Activated CD4-positive, alpha-beta T cell treated with anti-CD3 and anti-CD28 coated beads for 48 hours (primary cell): ENCODE measurements around the gene SIK1.
"Not testable (repeated sequence)": the region's sequence is repeated elsewhere in the genome, so short reads cannot be mapped to it uniquely, and the experiment has no call there.

Experiments
- DNase-seq: peaks from one replicate; pipeline ENCODE4 v3.0.0-alpha.2; 2020

The SIK1 gene

DNA sequence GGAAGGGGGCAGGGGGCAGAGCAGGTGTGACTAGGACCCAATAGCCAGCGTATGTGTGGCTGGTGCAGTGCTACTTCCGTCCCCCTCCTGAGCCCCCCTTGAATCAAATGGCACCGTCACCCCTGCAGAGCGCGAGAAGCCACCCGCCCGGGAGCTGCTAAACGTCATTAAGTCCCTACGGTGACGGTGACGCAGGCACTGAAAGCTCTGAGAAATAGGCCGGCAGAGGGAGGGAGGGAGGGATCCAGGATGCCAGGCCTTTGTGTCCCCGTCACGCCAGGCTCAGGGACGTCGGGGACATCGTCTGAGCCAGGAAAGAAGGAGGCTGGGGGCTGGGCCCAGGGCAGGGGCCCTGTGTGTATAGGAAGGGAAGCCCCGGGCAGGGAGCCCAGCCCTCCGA lies 43.6 kb downstream of the SIK1 start:
- not testable (repeated sequence) for DNase-seq

DNA sequence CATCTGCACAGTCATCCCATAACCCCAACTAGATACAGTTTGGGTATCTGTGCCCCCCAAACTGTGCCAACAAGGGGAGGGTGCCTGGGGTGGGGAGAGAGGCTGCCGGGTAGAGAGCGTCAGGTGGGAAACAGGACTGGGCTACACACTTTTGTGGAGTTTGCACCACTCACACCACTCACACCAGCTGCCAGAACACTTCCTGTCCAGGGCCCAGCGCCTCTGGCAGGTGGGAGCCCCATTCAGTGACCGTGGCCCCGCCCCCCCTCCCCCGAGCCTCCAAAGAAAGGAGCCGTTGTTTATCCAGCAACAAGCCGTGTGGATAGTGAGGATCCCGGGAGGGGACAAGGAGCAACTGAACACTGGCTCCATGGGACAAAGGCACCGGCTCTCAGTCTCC lies 44.0 kb downstream of the SIK1 start:
- not testable (repeated sequence) for DNase-seq

DNA sequence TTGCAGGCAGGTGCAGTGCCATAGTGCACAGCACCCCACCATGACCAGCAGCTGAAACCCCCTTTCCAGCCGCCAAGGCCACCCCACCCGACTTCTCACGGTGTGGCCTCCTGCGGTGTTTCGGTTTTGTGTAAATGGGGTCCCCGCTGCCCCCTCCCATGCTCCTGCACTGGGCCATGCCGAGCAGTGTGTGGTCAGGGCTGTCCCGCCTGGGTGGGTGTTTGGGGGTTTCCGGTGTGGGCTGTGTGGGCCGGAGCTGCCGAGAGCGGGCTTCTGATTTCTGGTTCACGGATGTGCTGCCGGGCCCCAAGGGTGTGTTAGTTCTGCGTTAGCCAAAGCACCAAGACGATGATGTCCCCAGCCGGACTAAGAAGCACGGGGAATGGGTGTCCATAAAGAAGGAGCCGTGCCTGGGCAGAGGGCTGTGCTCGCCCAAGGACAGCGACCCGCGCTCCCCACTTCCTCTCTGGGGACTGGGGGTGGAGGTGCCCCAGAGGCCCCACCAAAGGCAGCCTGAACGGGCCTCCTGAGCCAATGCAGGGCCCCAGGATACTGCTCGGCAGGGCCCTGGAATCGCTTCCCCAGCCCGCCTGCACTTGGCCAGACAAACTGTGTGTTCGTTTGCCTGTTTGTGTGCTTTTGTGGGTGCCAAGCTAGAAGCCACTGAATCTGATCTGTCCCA lies 45.9 kb downstream of the SIK1 start:
- not testable (repeated sequence) for DNase-seq

DNA sequence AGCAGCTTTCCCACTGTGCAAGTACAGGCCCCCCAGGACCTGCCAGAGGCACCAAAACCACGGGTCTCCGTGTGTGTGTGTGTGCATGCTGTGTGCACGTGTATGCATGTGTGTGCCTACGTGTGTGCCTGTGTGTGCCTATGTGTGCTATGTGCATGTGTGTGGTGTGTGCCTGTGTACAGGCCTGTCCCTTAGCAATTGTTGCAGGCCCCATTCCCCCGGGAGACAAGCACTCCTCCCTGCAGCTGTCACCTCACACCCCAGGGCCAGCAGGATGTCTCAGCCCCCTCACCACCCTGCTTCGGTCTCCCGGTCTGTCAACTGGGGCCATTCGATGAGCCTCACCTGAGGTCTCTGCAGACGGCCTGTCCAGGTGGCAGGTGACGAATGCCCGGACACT lies 46.6 kb downstream of the SIK1 start:
- DNase-seq: not testable (repeated sequence)

DNA sequence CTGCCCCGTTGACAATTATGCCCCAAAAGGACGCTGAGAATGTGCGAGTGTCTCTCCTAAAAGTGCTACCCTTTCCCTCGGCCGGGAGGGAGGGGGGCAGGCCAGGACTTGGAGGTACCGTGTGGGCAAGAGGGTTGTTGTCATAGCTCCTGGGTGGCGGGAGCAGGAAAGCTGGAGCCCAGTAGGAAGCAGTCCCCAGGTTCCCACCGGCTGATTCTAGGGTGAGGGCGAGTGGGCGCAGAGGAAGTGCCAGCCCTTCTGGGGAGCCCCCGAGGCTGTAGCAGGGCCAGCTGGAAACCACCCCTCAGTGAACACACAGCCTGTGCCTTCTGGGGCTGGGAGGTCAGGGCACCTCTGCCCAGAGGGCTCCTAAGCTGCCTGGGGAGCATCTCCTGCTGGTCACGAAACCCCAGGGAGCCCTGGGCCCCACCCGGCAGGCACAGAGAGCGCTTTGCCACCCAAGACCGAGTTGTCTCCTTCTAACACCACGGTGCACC lies 47.3 kb downstream of the SIK1 start:
- DNase-seq: not testable (repeated sequence)

DNA sequence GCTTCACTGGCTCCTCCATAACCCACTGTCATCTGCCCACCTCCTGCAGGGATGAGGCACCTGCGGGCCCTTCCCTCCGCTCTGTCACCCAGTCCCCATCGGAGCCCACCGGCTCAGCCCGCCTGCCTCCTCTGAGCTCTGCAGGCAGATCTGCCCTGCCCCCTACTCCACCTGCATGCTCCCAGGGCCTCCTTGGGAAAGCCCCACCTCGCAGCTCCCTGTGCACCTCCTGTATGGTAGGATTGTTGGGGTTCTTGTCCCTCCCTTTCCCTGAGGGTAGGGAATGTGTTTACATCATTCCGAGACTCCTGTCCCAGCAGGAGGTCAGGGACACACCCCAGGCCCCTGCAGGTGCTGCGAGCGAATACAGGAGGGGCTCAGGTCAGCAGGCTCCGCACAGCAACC lies 50.5 kb downstream of the SIK1 start:
- DNase-seq: no peak

DNA sequence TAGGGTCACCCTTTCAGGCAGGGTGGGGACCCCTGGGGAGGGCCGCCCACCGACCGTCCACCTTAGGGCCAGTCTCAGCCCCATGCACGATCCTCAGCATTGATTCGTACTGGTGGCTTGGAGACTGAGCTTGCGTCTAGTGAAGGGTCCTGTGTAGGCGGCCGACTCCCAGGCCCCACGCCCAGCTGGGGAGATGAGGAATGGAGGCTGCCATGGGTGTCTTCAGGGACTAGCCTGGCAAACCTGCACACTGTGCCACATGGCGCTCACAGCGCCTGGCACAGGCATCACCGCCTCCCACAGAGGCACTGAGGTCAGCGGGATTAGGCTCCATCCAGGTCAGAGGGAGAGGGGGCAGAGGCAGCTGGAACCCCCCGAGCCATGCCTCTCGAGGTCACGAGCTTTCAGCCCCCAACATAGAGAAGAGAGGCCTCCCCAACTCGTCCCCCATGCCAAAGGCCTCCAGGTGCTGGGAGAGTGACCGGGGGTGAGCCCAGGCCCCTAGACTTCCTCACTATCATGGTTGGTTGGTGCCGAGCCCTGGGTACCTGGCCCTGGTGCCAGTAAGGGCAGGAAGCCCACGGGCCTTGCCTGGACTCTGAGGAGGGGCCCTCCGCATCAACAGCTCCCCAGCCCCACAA lies 51.0 kb downstream of the SIK1 start:
- DNase-seq: no peak

DNA sequence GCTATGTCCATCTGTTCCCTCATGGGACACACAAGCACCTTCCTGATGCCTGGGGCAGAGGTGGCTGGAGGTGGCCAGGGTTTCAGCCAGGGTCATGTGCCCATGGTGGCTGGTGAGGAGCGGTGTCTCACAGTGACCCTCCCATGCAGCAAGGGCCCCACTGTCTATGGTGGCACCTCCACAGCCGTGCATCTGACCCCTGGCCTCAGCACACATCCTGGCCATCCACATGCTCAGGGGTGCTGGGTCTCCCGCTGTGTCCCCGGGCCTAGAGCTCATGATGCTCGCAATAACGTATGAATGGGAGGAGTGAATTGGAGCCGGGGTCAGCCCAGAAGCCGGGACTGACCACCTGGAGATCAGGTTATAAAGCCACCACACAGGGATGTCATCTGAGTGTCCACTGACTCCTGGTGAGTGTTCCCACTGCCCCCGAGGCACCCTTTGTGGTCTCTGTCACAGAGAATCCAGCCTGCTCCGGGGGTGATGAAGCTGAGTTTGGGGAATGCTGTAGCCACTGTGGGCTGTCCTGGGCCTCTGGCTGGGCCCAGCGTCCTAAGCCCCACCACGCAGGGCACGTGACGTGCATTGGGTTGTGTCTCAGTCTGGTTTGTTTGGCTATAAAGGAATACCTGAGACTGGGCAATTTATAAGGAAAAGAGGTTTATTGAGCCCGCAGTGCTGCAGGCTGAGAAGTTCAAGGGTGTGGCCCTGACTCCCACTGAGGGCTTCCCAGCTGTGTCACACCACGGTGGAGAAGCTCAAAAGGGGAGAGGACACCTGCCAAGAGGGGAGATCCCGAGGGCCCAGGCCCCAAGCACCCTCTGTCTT lies 51.7 kb downstream of the SIK1 start:
- no peak for DNase-seq

DNA sequence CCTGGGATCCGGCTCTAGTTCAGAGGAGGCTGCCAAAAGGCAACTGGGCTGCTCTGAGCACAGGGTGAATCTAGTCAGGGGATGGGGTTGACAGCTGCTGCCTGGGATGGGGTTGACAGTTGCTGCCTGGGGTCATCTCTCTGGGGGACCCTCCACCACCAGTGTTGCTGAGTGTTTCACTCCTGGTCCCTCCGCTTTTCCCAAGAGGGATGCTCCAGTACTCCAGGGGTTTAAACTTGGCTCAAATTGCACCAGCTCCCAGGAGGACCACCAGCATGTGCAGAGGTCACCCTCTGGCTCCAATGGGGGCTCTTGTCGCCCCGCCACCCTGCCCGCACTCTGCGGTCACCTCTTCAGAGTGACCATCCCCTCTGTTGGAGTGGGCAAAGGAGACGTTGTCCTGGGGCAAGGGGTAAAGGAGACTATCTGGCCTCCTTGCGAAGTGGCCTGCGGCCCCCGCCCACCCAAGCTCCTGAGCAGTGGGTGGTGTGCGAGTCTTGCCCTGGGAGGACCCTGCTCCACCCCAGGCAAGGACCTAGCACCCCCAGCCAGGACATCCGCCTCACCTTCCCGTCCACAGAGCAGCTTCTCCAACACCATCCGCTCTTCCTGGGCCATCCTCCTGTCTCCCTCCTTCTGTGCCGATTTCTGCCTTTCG lies 52.6 kb downstream of the SIK1 start:
- DNase-seq: no peak

DNA sequence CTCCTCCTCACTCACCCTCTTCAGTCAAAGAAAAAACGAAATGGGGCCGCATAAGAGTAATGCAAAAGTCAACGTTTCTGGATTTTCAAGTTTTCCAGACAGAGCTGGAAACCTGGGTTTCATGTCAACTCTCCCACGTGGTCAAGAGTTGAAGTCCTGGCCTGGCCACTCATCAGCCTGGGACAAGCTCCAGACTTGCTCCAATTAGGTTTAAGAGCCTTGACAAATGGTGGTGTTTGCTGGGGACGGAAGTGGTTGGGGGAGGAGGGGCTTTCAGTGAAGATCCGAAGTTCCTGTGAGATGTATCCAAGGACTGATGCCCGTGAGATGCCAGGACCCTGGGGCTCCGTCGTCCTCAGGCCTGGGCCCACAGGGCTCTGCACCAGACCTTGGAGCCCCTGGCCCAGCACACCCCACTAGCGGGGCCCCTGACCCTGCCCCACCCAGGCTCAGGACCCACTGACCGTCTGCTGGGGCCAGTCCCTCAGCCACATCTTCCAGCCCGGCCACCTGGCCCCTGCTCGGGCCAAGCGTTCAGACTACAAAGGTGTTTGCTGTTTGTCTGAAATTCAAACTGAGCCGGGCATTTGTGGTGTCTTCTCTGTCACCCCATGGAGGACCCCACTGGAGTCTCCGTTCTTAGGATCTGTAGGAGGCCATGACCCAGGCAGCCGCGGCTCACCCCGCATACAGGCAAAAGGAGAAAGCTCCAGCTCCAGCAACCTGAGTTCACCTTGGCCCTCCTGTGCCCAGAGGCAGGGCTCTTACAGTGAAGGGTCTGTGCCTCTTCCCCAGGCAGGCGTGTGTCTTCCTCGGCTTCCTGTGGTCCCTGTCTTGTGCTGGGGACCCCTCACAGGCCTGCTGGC lies 53.3 kb downstream of the SIK1 start:
- no peak for DNase-seq

DNA sequence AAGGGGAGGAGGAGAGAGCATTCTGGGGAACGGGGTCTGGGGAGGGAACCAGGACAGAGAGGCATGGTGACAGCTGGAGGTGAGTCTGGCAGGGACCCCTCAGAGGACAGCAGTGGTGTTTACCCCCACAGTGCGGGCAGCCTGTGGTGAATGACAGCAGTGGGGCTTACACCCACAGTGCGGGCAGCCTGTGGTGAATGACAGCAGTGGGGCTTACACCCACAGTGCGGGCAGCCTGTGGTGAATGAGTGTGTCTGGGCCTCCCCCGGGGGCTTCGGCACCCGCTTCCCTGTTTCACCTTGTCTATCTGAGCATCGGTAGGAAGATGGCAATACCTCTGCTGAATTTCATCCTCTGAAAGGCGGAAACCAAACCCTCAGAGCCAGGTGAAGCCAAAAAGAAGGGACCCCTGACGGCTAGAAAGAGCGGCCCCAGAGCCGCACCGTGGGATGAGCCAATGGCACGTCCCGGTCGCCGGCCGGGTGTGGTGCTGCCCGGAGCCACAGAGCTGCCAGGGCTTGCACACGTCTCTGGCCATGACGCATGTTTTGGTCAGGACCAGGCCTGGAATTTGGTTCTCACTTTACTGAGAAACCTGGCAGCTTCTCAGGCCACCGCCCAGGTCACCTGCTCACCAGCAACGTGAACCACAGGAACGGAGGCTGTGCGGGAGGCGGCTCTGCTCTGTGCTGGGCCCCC lies 54.1 kb downstream of the SIK1 start:
- no peak for DNase-seq

DNA sequence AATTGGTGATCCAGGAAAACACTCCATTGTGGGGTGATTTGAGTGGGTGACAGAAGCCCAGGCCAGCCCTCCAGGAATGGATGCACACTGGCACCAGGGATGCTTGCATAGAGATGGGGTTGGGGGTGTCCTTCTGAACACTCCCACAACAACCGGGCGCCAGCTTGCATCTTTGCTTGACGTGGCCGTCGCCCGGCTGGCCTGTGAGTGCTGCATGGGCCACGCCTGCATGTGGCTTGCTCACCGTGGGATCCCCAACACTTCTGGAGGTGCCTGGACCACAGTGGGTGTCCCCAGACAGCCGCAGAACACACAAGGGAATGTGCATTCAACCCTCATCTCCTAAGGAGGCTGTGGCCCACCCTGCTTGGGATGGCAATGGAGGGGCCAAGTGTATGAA lies 55.1 kb downstream of the SIK1 start:
- no peak for DNase-seq

DNA sequence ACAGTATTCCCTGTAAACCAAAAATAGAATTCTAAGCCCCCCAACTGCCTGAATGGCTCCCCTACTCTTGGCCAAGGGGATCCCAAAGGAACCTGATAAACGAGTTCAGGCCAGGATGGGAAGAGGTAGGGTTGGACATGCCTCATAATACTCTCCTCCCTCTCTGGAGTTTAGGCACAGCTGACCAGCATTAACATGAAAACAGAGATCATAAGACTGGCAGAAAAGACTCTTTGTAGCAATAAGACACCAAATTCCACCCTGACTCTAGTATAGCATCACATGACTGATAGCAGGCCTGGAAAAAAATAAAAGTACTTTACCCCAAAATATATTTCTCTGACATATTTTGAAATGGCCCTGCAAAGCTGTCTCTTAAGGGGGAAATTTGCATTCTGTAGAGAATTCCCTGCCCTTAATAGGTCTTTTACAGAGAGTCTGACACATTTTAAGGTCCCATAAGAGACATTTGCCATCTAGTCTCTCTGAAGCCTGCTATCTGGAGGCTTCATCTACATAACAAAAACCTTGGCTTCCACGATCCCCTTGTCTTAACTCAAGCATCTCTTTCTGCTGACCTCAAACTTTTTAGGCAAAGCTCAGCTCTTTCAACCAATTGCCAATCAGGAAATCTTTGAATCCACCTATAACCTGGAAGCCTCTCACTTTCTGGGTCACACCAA lies 55.9 kb downstream of the SIK1 start:
- DNase-seq: no peak

DNA sequence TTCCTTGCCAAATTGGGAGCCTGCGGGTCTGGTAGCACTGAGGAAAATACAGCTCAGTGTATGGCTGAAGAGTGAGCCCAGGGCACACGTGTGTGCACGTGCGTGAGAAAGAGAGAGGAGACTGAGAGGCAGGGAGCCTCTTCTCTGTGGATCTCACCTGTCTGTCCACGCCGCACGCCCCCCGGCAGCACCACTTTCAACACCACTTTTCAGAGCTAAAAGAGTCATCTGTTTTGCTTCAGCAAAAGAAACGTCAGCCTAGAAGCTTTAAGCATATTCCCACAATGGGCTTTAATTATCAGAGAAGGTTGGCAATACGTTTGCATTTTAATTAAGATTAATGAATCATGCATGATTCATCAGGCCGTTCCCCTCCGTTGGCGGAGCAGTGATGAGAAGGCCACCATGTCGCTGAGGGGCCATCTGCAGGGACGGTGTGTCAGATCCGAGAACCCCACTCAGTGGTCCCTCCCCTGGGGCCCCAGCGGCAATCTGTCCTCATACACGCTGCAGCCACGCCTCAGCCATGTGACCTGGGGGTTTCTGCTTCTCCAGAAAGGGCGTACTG lies 56.8 kb downstream of the SIK1 start:
- DNase-seq: no peak

DNA sequence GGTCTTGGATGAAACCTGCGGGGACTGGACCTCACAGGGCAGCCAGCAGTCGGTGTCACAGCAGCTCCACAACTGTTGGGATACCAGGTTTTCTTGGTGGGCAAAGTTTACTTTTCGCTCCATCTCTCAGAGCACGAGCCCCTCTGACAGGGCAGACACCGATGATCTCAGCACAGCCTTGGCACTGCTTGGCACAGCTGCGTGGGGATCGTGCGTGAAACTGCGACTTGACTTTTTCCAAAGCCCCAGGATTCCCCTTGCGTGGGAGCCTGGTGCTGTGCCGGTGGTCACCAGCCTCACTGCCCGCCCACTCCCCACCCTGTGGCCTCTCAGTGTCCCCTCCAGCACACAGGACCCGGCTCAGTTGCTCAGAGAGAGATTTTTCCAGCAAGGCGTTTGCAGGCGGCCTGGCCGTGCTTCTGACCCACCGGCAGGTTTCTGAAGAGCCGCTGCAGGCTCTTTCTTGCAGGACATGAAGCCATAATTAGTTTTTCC lies 57.3 kb downstream of the SIK1 start:
- no peak for DNase-seq

DNA sequence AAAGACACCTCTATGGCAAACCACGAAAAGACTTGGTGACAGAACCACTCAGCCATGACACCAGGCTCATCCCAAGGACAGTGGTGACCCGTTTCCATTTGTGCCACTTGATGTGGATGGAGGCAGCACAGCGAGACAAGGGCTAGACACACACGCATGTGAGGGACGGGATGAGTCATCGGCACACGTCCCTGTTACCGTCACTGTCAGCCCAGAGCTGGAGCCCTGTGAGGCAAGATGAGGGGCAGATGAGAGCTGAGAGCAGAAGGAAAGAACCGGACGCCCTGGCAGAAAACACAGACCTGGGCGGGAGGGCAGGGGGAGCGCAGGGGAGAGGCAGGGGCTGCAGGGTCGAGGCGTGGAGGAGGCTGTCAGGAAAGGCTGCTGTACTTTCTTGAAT lies 57.8 kb downstream of the SIK1 start:
- no peak for DNase-seq

DNA sequence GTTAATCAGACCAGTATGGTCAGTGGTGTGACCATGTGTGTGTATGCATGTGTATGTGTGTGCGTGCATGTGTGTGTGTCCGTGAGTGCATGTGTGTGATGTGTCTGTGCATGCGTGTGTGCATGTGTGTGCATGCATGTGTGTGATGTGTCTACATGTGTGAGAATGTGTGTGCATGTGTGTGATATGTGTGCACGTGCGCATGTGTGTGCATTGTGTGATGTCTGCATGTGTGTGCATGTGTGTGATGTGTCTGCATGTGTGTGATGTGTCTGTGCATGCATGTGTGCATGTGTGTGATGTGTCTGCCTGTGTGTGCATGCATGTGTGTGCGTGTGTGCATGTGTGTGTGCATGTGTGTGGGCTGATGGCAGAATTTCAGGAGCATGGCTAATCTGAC lies 58.2 kb downstream of the SIK1 start:
- no peak for DNase-seq

DNA sequence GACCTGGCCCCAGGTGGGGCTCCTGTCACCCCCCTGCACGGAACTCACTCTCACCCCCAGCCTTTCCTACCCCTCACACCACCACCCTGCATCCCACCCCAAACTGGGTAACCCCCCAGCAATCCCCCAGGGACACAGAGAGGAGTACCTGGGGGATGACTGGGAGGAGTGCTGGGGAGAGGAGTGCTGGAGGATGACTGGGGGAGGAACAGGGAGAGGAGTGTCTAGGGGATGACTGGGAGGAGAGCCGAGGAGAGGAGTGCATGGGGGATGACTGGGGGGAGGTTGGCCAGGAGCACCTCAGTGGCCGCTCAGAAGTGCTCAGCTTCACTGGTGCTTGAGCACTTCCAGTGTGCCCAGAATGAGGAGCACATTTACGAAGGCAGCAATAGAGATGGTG lies 59.1 kb downstream of the SIK1 start:
- no peak for DNase-seq

DNA sequence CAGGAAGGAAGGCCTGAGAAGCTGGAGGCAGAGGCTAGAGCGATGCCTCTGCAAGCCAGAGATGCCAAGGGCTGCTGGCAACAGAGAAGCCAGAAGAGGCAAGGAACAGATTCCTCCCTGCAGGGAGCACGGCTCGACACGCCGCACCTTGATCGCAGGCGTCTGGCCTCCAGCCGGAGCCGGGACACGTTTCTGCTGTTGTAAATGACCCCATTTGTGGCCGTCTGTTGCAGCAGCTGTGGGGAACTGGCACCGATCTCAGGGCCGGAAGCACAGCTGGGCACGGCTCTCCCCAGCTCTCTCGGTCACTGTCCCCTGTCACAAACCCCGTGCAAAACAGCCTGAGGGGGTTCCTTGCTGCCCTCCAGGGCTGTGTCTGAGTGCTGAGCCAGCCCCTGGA lies 59.6 kb downstream of the SIK1 start:
- DNase-seq: no peak

DNA sequence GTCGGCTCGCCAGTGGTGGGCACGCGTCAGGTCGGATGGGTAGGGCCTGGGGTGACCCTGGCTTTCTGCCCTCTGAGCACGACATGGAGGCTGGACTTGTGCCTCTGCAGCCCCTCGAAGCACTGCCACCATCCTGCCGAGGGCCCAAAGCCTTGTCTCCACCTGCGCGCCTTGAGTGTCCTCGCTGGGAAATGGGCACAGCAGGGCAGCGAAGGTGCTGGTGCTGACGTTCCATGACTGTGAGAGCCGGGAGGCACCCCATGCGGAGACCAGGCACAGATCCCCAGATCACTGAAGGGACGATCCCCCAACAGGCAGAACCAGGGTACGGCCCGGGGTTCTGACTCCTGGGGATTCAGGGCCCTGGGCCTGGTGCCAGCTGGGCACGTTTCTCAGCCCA lies 60.3 kb downstream of the SIK1 start:
- no peak for DNase-seq
